Osteoblast (primary cell): ENCODE measurements around the gene E2F7. TPM values are rescaled to one million over a fixed set of nuclear protein-coding genes. Genes with fewer than 3 reads are reported as not detected.

ENCODE experiments used
- DNase-seq: peaks from one replicate; pipeline ENCODE4 v3.0.0; 2011; ENCODE audit warnings: low spot score, mixed read lengths; ENCODE audit not compliant: insufficient read length; ENCODE audit errors: missing footprints
- H2AFZ ChIP-seq: 2 replicates; pipeline ENCODE4 v1.6.0; 2011; ENCODE audit warnings: mild to moderate bottlenecking, low read length
- H3K27ac ChIP-seq: 2 replicates; pipeline ENCODE4 v1.5.1; 2011; ENCODE audit warnings: mild to moderate bottlenecking, low read depth, low read length, moderate library complexity
- H3K27me3 ChIP-seq: 2 replicates; pipeline ENCODE4 v1.6.0; 2012; ENCODE audit warnings: mild to moderate bottlenecking, control low read depth, inconsistent platforms, low read length, moderate library complexity; ENCODE audit not compliant: insufficient read depth
- H3K36me3 ChIP-seq: 2 replicates; pipeline ENCODE4 v1.5.1; 2011; ENCODE audit warnings: mild to moderate bottlenecking, low read length, control low read depth, moderate library complexity; ENCODE audit not compliant: insufficient read depth
- H3K4me1 ChIP-seq: 2 replicates; pipeline ENCODE4 v1.5.1; 2011; ENCODE audit warnings: mild to moderate bottlenecking, low read length, control low read depth, moderate library complexity; ENCODE audit not compliant: insufficient read depth
- H3K4me2 ChIP-seq: 2 replicates; pipeline ENCODE4 v1.6.0; 2011; ENCODE audit warnings: mild to moderate bottlenecking, low read length; ENCODE audit not compliant: insufficient read depth
- H3K4me3 ChIP-seq: fragments of 200-600 bp; sonication (generic); 3 replicates; pipeline ENCODE4 v1.5.1; 2012; ENCODE audit warnings: mild to moderate bottlenecking, low read length, inconsistent platforms; ENCODE audit not compliant: insufficient read depth
- H3K79me2 ChIP-seq: 2 replicates; pipeline ENCODE4 v1.6.0; 2012; ENCODE audit warnings: mild to moderate bottlenecking, low read length, control low read depth, inconsistent platforms; ENCODE audit not compliant: insufficient read depth
- H3K9me3 ChIP-seq: 2 replicates; pipeline ENCODE4 v1.5.1; 2011; ENCODE audit warnings: low read depth, low read length, control low read depth
- H4K20me1 ChIP-seq: 2 replicates; pipeline ENCODE4 v1.6.0; 2012; ENCODE audit warnings: mild to moderate bottlenecking, low read length, control low read depth; ENCODE audit not compliant: insufficient read depth
- CTCF ChIP-seq: IDR thresholded peaks from 2 replicates; pipeline ENCODE4 v1.5.1; 2011; ENCODE audit warnings: mild to moderate bottlenecking, low read depth, low read length, moderate library complexity; ENCODE audit errors: extremely low read depth
- total RNA-seq: library from RNA; depleted of rRNA; stranded (reverse); fragments of >200 nt; gene quantifications from 2 replicates; pipeline ENCODE4 v1.2.3, GENCODE V29; 2012

E2F7 gene
- total RNA-seq, 1 donor: 13.4 TPM

- TF ChIP-seq CTCF: no peak
- H3K27ac ChIP-seq: no peak overlapping the region
- H3K79me2 ChIP-seq: no peaks in the 10 kb centered on the region
- H3K4me2 ChIP-seq: no peak overlapping the region
- H2AFZ ChIP-seq: no peak overlapping the region
- no peaks in the 10 kb centered on the region for H4K20me1 ChIP-seq
- no peaks in the 10 kb centered on the region for H3K27me3 ChIP-seq
- no peak overlapping the region for H3K4me3 ChIP-seq
- H3K4me1 ChIP-seq: no peaks in the 10 kb centered on the region
- no peaks in the 10 kb centered on the region for H3K36me3 ChIP-seq
- DNase-seq: no peak
- H3K9me3 ChIP-seq: peaks cover 2% of the 10 kb centered on the region
Measured at GRCh38 chr12:76984566-76984965, 80.8 kb downstream of the E2F7 start.

- no peak for DNase-seq
- Histone ChIP-seq H3K27ac (no peak overlapping the region), H4K20me1 (no peaks in the 10 kb centered on the region), H3K4me1 (no peaks in the 10 kb centered on the region), H2AFZ (no peak overlapping the region), H3K4me3 (no peak overlapping the region), H3K36me3 (no peaks in the 10 kb centered on the region), H3K79me2 (no peaks in the 10 kb centered on the region), H3K27me3 (no peaks in the 10 kb centered on the region), H3K4me2 (no peak overlapping the region), H3K9me3 (peaks cover 2% of the 10 kb centered on the region)
- TF ChIP-seq CTCF: no peak
Measured at GRCh38 chr12:76983420-76983819, 81.9 kb downstream of the E2F7 start.

- Histone ChIP-seq H3K9me3 (peaks cover 2% of the 10 kb centered on the region), H3K4me2 (no peak overlapping the region), H2AFZ (no peak overlapping the region), H3K4me3 (no peak overlapping the region), H3K79me2 (no peaks in the 10 kb centered on the region), H3K27ac (no peak overlapping the region), H3K27me3 (no peaks in the 10 kb centered on the region), H3K36me3 (no peaks in the 10 kb centered on the region), H4K20me1 (no peaks in the 10 kb centered on the region), H3K4me1 (no peaks in the 10 kb centered on the region)
- DNase-seq: no peak
- TF ChIP-seq CTCF: no peak
Measured at GRCh38 chr12:76980196-76980595, 85.2 kb downstream of the E2F7 start.

- TF ChIP-seq CTCF: no peak
- H3K4me3 ChIP-seq: no peak overlapping the region
- H3K27ac ChIP-seq: no peak overlapping the region
- no peaks in the 10 kb centered on the region for H3K4me1 ChIP-seq
- peaks cover 2% of the 10 kb centered on the region for H3K27me3 ChIP-seq
- no peaks in the 10 kb centered on the region for H3K36me3 ChIP-seq
- no peak for DNase-seq
- H3K9me3 ChIP-seq: peaks cover 2% of the 10 kb centered on the region
- H2AFZ ChIP-seq: no peak overlapping the region
- H3K79me2 ChIP-seq: no peaks in the 10 kb centered on the region
- H4K20me1 ChIP-seq: no peaks in the 10 kb centered on the region
- H3K4me2 ChIP-seq: no peak overlapping the region
Measured at GRCh38 chr12:76976777-76977382, 88.5 kb downstream of the E2F7 start.

Other genes starting within 250 kb of the E2F7 start
- 10.0 and 13.4 TPM in 2 replicates for gene CSRP2, start 186.6 kb downstream of the E2F7 start, total RNA-seq